ENCODE measurements around the gene SERGEF. TPM values are rescaled to one million over a fixed set of nuclear protein-coding genes. Genes with fewer than 3 reads are reported as not detected.

SERGEF gene
- total RNA-seq, 2 donors from 2014 or later: 29.9 to 39.4 TPM

DNA sequence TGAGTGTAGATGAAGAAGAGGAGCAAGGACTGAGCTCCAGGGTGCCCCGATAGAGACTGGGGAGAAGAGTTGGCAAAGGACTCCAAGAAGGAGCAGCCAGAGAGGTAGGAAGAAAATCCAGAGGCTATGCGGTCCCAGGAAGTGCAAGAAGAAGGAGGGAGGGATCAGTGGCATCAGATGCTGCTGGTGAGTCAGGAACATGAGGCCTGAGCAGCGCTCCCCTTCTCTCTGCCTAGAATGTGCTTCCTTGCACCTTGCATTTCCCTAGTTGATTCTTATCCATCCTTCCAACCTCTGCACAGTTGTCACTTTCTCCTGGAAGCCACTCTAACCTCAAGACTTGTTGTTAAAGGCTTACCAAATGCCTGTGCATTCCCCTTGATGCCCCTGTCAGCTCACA is 257.0 kb downstream of the SERGEF start:
- H3K9me3 ChIP-seq: no peaks in the 10 kb centered on the region

GRCh38 chr11:17753641-17754040 is 259.2 kb downstream of the SERGEF start:
- Histone ChIP-seq H3K9me3 (no peaks in the 10 kb centered on the region), H3K27ac (no peak overlapping the region), H3K4me1 (replicated peaks) (no peaks in the 10 kb centered on the region), H3K27me3 (replicated peaks; ENCODE audit: insufficient read depth) (no peaks in the 10 kb centered on the region), H3K4me3 (no peak overlapping the region), H3K36me3 (no peaks in the 10 kb centered on the region)
- intact Hi-C loops (cut with DNase I): no loop called here
- DNase-seq (ENCODE audit: low spot score): no peak
- no peak for TF ChIP-seq POLR2A (IDR thresholded peaks at IDR 0.05)
- TF ChIP-seq, protein P1, sequence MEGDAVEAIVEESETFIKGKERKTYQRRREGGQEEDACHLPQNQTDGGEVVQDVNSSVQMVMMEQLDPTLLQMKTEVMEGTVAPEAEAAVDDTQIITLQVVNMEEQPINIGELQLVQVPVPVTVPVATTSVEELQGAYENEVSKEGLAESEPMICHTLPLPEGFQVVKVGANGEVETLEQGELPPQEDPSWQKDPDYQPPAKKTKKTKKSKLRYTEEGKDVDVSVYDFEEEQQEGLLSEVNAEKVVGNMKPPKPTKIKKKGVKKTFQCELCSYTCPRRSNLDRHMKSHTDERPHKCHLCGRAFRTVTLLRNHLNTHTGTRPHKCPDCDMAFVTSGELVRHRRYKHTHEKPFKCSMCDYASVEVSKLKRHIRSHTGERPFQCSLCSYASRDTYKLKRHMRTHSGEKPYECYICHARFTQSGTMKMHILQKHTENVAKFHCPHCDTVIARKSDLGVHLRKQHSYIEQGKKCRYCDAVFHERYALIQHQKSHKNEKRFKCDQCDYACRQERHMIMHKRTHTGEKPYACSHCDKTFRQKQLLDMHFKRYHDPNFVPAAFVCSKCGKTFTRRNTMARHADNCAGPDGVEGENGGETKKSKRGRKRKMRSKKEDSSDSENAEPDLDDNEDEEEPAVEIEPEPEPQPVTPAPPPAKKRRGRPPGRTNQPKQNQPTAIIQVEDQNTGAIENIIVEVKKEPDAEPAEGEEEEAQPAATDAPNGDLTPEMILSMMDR (IDR thresholded peaks at IDR 0.05): no peak
- no peak for TF ChIP-seq POLR2AphosphoS5 (IDR thresholded peaks at IDR 0.05)
- 80% methylated on average over 10 of the region's 10 CpGs for WGBS

More for the DNA sequence above, 257.0 kb downstream of the SERGEF start:
- TF ChIP-seq POLR2AphosphoS5 (IDR thresholded peaks at IDR 0.05) (no peak), POLR2A (IDR thresholded peaks at IDR 0.05) (no peak)
- TF ChIP-seq, protein P1 (IDR thresholded peaks at IDR 0.05): no peak
- Histone ChIP-seq H3K36me3 (no peaks in the 10 kb centered on the region), H3K27ac (no peak overlapping the region), H3K27me3 (replicated peaks; ENCODE audit: insufficient read depth) (no peaks in the 10 kb centered on the region), H3K4me3 (no peak overlapping the region), H3K4me1 (replicated peaks) (no peaks in the 10 kb centered on the region)
- DNase-seq (ENCODE audit: low spot score): no peak
- 87% methylated on average over 3 of the region's 3 CpGs for WGBS
- intact Hi-C loops (cut with DNase I): no loop called here

- Histone ChIP-seq H3K27me3 (replicated peaks; ENCODE audit: insufficient read depth) (no peaks in the 10 kb centered on the region), H3K9me3 (no peaks in the 10 kb centered on the region), H3K4me1 (replicated peaks) (no peaks in the 10 kb centered on the region), H3K36me3 (no peaks in the 10 kb centered on the region), H3K27ac (no peak overlapping the region), H3K4me3 (no peak overlapping the region)
- intact Hi-C loops (cut with DNase I): no loop called here
- 73% methylated on average over 5 of the region's 5 CpGs for WGBS
- TF ChIP-seq POLR2AphosphoS5 (IDR thresholded peaks at IDR 0.05) (no peak), POLR2A (IDR thresholded peaks at IDR 0.05) (no peak)
- TF ChIP-seq, protein P1 (IDR thresholded peaks at IDR 0.05): no peak
- DNase-seq (ENCODE audit: low spot score): no peak
Observed at GRCh38 chr11:17753153-17753552, 259.7 kb downstream of the SERGEF start.

DNA sequence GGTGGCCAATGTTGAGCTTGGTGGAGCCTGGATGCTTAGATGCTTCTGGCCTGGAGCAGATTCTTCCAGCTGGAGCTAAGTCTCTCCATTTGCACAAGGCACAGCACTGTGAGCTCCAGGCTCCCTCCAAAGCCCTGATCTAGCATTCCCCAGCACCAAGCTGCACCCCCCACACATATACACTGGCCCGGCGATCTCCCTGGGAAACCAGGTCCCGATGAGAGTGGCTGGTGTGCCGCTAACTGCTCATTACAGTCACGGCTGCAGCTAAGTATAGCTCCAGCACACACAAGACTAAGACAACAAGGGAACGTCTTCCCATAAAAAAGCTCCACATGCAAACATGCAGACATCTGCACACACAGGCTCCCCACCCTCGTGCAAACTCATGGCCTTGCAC is 260.7 kb downstream of the SERGEF start:
- intact Hi-C loops (cut with DNase I): no loop called here
- H3K27me3 ChIP-seq (replicated peaks; ENCODE audit: insufficient read depth): no peaks in the 10 kb centered on the region
- no peaks in the 10 kb centered on the region for H3K36me3 ChIP-seq
- no peak overlapping the region for H3K4me3 ChIP-seq
- TF ChIP-seq POLR2AphosphoS5 (IDR thresholded peaks at IDR 0.05) (no peak), POLR2A (IDR thresholded peaks at IDR 0.05) (no peak)
- TF ChIP-seq, protein P1 (IDR thresholded peaks at IDR 0.05): no peak
- 44% methylated on average over 7 of the region's 7 CpGs for WGBS
- H3K9me3 ChIP-seq: no peaks in the 10 kb centered on the region
- no peak for DNase-seq (ENCODE audit: low spot score)
- no peaks in the 10 kb centered on the region for H3K4me1 ChIP-seq (replicated peaks)
- H3K27ac ChIP-seq: no peak overlapping the region

DNA sequence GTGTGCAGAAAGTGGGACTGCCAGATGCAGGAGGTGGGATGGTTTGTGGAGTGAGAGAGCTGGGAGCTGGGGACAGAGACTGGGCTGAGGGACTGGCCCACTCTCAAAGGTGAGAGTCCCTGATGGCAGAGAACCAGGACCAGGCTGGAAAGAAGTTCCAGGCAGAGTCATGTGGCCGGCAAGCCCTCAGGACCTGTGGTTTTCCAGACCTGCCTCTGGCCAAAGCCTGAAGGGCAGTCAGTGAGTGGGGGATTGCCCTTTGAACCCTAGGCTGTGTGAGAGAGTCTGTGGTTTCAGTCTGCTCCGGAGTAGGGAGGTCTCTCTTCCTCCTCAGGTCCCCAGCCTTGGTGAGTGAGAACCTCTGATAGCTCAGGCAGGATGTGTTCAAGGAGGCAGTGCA is 261.3 kb downstream of the SERGEF start:
- TF ChIP-seq POLR2A (IDR thresholded peaks at IDR 0.05) (no peak), POLR2AphosphoS5 (IDR thresholded peaks at IDR 0.05) (no peak)
- TF ChIP-seq, protein P1 (IDR thresholded peaks at IDR 0.05): no peak
- Histone ChIP-seq H3K27me3 (replicated peaks; ENCODE audit: insufficient read depth) (no peaks in the 10 kb centered on the region), H3K27ac (no peak overlapping the region), H3K9me3 (no peaks in the 10 kb centered on the region), H3K4me3 (no peak overlapping the region), H3K36me3 (no peaks in the 10 kb centered on the region), H3K4me1 (replicated peaks) (no peaks in the 10 kb centered on the region)
- no peak for DNase-seq (ENCODE audit: low spot score)
- intact Hi-C loops (cut with DNase I): no loop called here
- WGBS: 86% methylated on average over 2 of the region's 2 CpGs

All from prostate gland (tissue), 2 donors.